Naive thymus-derived CD4-positive, alpha-beta T cell (primary cell): ENCODE data around the gene LCORL. TPM values are rescaled to one million over a fixed set of nuclear protein-coding genes. Genes with fewer than 3 reads are reported as not detected.
"Not testable (repeated sequence)": the region's sequence is repeated elsewhere in the genome, so short reads cannot be mapped to it uniquely, and the experiment has no call there.

Experiments used
- ATAC-seq: fragments of 150-1000 bp; cut with Tn5 transposase; 2 replicates; pipeline ENCODE4 v1.10.0; 2021; ENCODE audit warnings: mild to moderate bottlenecking, moderate library complexity
- CTCF ChIA-PET: fragments of 350-600 bp; sonication (Branson Sonifier 250); formaldehyde crosslinking; loops from one replicate; lab custom pipeline; 2021; ENCODE audit warnings: antibody characterized with exemption; lab: Charles Lee
- POLR2A ChIA-PET: fragments of 350-600 bp; sonication (Branson Sonifier 250); formaldehyde crosslinking; loops from one replicate; lab custom pipeline; 2021; ENCODE audit warnings: antibody characterized with exemption, inconsistent platforms; lab: Charles Lee
- DNase-seq, 9 donors: peaks; one replicate each; pipeline versions ENCODE4 v3.0.0 to v3.0.0-alpha.2; 2020 to 2022; ENCODE audit warnings: mixed read lengths in 1 of 9
- H3K27ac ChIP-seq: one replicate; pipeline ENCODE4 v1.7.0; 2013; ENCODE audit warnings: mild to moderate bottlenecking, low read depth, low read length, moderate library complexity
- H3K27me3 ChIP-seq, 2 donors: one replicate each; pipeline ENCODE4 v1.7.0; 2013; ENCODE audit warnings: low read length in 2 of 2, mild to moderate bottlenecking in 2 of 2, moderate library complexity in 2 of 2; ENCODE audit not compliant: control insufficient read depth in 2 of 2, insufficient read depth in 2 of 2
- H3K36me3 ChIP-seq, 3 experiments: 1 replicate in 2 of 3; 2 replicates in 1 of 3; pipeline ENCODE4 v1.7.0; 2013; ENCODE audit warnings: low read length in 3 of 3, mild to moderate bottlenecking in 3 of 3, moderate library complexity in 1 of 3; ENCODE audit not compliant: insufficient read depth in 3 of 3, control insufficient read depth in 2 of 3
- H3K4me1 ChIP-seq, 2 donors: one replicate each; pipeline ENCODE4 v1.7.0; 2013; ENCODE audit warnings: low read length in 2 of 2, mild to moderate bottlenecking in 2 of 2, moderate library complexity in 1 of 2; ENCODE audit not compliant: control insufficient read depth in 2 of 2, insufficient read depth in 2 of 2
- H3K4me3 ChIP-seq: 2 replicates; pipeline ENCODE4 v1.7.0; 2013; ENCODE audit warnings: mild to moderate bottlenecking, low read length
- H3K9me3 ChIP-seq, 3 experiments: 1 replicate in 2 of 3; 2 replicates in 1 of 3; pipeline ENCODE4 v1.7.0; 2013; ENCODE audit warnings: low read length in 3 of 3; ENCODE audit not compliant: control insufficient read depth in 2 of 3
- H3K27ac Mint-ChIP-seq, 9 donors: one replicate each; pipeline ENCODE4 v1.8.0; 2020 to 2022; ENCODE audit warnings: mixed read lengths in 9 of 9, mild to moderate bottlenecking in 8 of 9, moderate library complexity in 5 of 9, inconsistent platforms in 2 of 9
- H3K27me3 Mint-ChIP-seq, 5 donors: one replicate each; pipeline ENCODE4 v1.8.0; 2021 to 2022; ENCODE audit warnings: mixed read lengths in 5 of 5, mild to moderate bottlenecking in 1 of 5
- H3K36me3 Mint-ChIP-seq, 5 donors: one replicate each; pipeline ENCODE4 v1.8.0; 2020 to 2022; ENCODE audit warnings: mixed read lengths in 5 of 5, mild to moderate bottlenecking in 3 of 5, inconsistent platforms in 1 of 5
- H3K4me1 Mint-ChIP-seq, 7 donors: one replicate each; pipeline ENCODE4 v1.8.0; 2020 to 2022; ENCODE audit warnings: mixed read lengths in 7 of 7, mild to moderate bottlenecking in 3 of 7, inconsistent platforms in 1 of 7
- H3K4me3 Mint-ChIP-seq, 10 donors: one replicate each; pipeline ENCODE4 v1.8.0; 2020 to 2022; ENCODE audit warnings: mild to moderate bottlenecking in 10 of 10, mixed read lengths in 10 of 10, moderate library complexity in 6 of 10, inconsistent platforms in 2 of 10
- H3K9me3 Mint-ChIP-seq, 11 donors: one replicate each; pipeline ENCODE4 v1.8.0; 2020 to 2022; ENCODE audit warnings: mixed read lengths in 11 of 11, mild to moderate bottlenecking in 4 of 11, inconsistent platforms in 1 of 11, moderate library complexity in 1 of 11
- intact Hi-C, 2 donors: fragments of 100-400 bp; cut with micrococcal nuclease; formaldehyde crosslinking; loops; one replicate each; pipeline ENCODE4 v1.15.1; 2023
- polyA plus RNA-seq, 2 donors: library from polyadenylated mRNA; unstranded; fragments of 300-500 nt; fragmentation: Illumina TruSeq; gene quantifications; one replicate each; pipeline ENCODE4 v1.2.3, GENCODE V29; 2021
- total RNA-seq, 6 experiments: library from RNA in 5 of 6; stranded (reverse) in 5 of 6; gene quantifications; 1 replicate in 5 of 6; 2 replicates in 1 of 6; pipeline ENCODE4 v1.2.3 and lab custom pipeline; 2021 to 2026

LCORL gene
- total and polyA plus RNA-seq, 7 experiments from 2014 or later: 4.9 to 15.2 (median 11.9) TPM

DNA sequence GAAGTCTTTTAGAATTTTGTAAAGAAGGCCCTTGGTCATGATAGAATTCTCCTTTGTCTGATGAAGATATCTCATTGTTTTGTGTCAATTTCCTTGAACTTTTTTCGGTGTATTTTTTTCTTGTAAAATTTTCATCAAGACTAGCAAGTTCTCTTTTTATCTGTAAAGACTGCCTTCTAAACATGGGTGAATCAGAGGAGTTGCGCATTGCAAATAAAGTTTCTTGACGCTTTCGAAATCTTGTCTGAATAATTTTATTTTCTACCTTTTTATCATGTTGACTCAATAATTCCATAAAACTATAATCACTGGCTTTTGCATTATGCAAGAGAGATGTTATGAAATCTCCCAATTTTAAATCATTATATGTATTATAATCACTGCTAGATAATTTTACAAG, 144.6 kb downstream of the LCORL start:
- peaks cover 0 to 18% (median 14%) of the 10 kb centered on the region in 5 donors for H3K36me3 Mint-ChIP-seq
- Histone ChIP-seq H3K27me3 (no peaks in the 10 kb centered on the region), H3K4me1 (no peaks in the 10 kb centered on the region), H3K36me3 (no peaks in the 10 kb centered on the region), H3K27ac (no peak overlapping the region), H3K9me3 (no peaks in the 10 kb centered on the region), H3K4me3 (no peak overlapping the region)
- no peak overlapping the region for H3K27ac Mint-ChIP-seq
- no peaks in the 10 kb centered on the region for H3K4me1 Mint-ChIP-seq
- H3K27me3 Mint-ChIP-seq: peaks cover 0 to 4% (median 0%) of the 10 kb centered on the region in 5 donors
- peaks cover 0 to 25% (median 7%) of the 10 kb centered on the region in 11 donors for H3K9me3 Mint-ChIP-seq
- ChIA-PET POLR2A (no interaction called here), CTCF (no interaction called here)
- intact Hi-C loops: no loop called here
- no peak for DNase-seq
- no peak for ATAC-seq
- H3K4me3 Mint-ChIP-seq: no peak overlapping the region

DNA sequence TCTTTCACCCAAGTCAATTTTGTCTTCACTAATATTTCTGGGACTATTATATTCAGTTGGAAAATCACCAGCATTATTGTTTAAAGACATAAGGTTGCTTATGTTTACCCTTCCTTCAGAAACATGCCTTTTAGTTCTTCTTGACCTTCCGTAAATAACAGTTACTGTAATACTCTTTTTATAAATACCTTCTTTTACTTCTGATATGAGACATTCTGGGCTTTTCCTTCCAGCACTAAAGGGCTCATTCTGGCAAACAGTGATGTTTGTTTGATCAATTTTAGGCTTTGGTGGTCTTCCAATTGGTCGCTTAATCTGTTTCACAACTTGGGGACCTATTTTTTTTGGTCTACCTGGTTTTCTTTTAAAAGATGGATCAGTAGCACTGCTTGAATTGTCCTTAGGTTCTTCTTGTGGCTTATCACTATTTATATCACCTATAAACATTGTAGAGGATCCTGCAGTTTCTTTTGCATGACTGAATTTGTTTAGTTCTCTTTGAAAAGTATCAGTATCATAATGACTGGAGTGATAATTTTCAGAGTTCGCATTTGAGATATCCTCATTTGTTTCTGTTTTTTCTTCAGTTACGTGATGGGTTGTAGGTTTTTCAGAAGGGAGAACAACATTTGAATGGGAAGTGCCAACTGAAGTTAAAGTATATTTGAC, 146.0 kb downstream of the LCORL start:
- no peaks in the 10 kb centered on the region for H3K27me3 ChIP-seq
- POLR2A ChIA-PET: no interaction called here
- CTCF ChIA-PET: no interaction called here
- H3K27ac ChIP-seq: no peak overlapping the region
- peak overlapping the region in 1 of 9 donors; percentile 18 for H3K27ac Mint-ChIP-seq
- peaks cover 0 to 4% (median 0%) of the 10 kb centered on the region in 5 donors for H3K27me3 Mint-ChIP-seq
- no peak for ATAC-seq
- peaks cover 0 to 18% (median 14%) of the 10 kb centered on the region in 5 donors for H3K36me3 Mint-ChIP-seq
- intact Hi-C loops: no loop called here
- no peaks in the 10 kb centered on the region for H3K4me1 ChIP-seq
- no peak overlapping the region for H3K4me3 ChIP-seq
- H3K9me3 Mint-ChIP-seq: peaks cover 0 to 25% (median 7%) of the 10 kb centered on the region in 11 donors
- no peaks in the 10 kb centered on the region for H3K9me3 ChIP-seq
- H3K4me1 Mint-ChIP-seq: no peaks in the 10 kb centered on the region
- H3K4me3 Mint-ChIP-seq: no peak overlapping the region
- DNase-seq: no peak
- no peaks in the 10 kb centered on the region for H3K36me3 ChIP-seq

DNA sequence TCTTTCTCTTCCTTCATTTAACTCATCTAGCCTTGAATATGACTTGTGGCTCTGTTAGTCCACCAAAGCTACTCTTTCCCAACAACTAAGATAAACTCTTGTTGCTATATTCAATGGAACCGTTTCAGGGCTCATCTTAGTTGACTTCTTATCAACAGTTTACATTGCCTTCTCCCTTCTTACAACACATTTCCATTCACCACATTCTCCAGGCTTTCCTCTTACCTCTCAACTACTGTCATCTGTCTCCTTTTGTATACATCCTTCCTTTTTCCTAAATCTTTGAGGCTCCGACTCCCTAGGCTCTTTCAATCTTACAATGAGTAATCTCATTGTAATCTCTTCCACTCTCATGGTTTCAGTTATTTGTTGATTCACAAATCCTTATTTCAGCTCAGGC, 152.2 kb downstream of the LCORL start:
- H3K36me3 Mint-ChIP-seq: peaks cover 0 to 25% (median under 1%) of the 10 kb centered on the region in 5 donors
- no peak overlapping the region for H3K4me3 Mint-ChIP-seq
- H3K9me3 ChIP-seq: no peaks in the 10 kb centered on the region
- no peaks in the 10 kb centered on the region for H3K4me1 ChIP-seq
- no peak overlapping the region for H3K27ac ChIP-seq
- no peak overlapping the region for H3K27ac Mint-ChIP-seq
- intact Hi-C loops: no loop called here
- peaks cover 0 to 4% (median 0%) of the 10 kb centered on the region in 11 donors for H3K9me3 Mint-ChIP-seq
- H3K4me3 ChIP-seq: no peak overlapping the region
- no peaks in the 10 kb centered on the region for H3K4me1 Mint-ChIP-seq
- DNase-seq (no peak), ATAC-seq (no peak)
- H3K27me3 Mint-ChIP-seq: no peaks in the 10 kb centered on the region
- H3K36me3 ChIP-seq: no peaks in the 10 kb centered on the region
- CTCF ChIA-PET: no interaction called here
- POLR2A ChIA-PET: no interaction called here
- H3K27me3 ChIP-seq: no peaks in the 10 kb centered on the region

DNA sequence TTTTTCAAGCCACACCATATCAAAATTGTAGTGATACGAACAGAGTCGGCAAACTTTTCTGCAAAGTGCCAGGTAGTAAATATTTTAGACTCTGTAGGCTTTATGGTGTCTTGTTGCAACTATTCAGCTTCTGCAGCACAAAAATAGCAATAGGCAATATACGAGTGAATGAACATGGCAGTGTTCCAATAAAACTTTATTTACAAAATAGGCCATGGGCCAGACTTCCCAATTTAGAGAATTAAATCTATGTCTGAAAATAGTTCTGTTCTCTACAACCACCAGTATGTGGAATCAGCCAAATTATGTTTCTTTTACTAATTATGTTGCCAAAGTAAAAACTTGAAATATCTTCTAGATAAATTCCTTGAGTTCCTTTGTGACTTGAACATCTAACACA, 154.3 kb downstream of the LCORL start:
- intact Hi-C loops: no loop called here
- H3K9me3 Mint-ChIP-seq: peaks cover 1 to 20% (median 8%) of the 10 kb centered on the region in 11 donors
- ChIA-PET CTCF (no interaction called here), POLR2A (no interaction called here)
- no peak for DNase-seq
- no peaks in the 10 kb centered on the region for H3K4me1 Mint-ChIP-seq
- peaks cover 0 to under 1% (median 0%) of the 10 kb centered on the region in 3 experiments for H3K9me3 ChIP-seq
- no peak overlapping the region for H3K27ac Mint-ChIP-seq
- no peak for ATAC-seq
- H3K27me3 ChIP-seq: no peaks in the 10 kb centered on the region
- H3K36me3 ChIP-seq: no peaks in the 10 kb centered on the region
- H3K4me3 Mint-ChIP-seq: no peak overlapping the region
- H3K4me1 ChIP-seq: no peaks in the 10 kb centered on the region
- H3K4me3 ChIP-seq: no peak overlapping the region
- no peak overlapping the region for H3K27ac ChIP-seq
- peaks cover 0 to 36% (median 14%) of the 10 kb centered on the region in 5 donors for H3K36me3 Mint-ChIP-seq
- H3K27me3 Mint-ChIP-seq: no peaks in the 10 kb centered on the region

DNA sequence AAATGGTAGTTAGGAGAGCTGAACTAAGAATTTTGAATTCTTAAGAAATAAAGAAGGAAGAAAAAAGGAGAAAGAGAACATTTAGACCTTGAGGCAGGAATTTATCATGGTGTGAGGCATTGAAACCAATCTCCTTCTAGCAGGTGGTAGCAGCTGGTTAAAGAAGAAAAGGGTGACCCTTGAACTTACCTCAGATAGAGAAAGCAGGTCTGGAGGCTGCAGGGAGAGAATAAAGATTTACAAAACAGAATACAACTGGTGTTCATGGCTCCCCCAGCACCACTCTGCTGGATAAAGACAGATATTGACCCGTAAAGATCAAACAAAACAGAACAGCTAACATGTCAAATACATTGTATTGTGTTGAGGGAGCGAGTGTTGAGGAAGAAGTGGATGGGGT, 154.7 kb downstream of the LCORL start:
- Histone ChIP-seq H3K27ac (no peak overlapping the region), H3K36me3 (no peaks in the 10 kb centered on the region), H3K9me3 (peaks cover 0 to 6% (median 0%) of the 10 kb centered on the region in 3 experiments), H3K27me3 (no peaks in the 10 kb centered on the region), H3K4me3 (no peak overlapping the region), H3K4me1 (no peaks in the 10 kb centered on the region)
- Mint-ChIP-seq H3K27ac (no peak overlapping the region), H3K36me3 (peaks cover 3 to 41% (median 18%) of the 10 kb centered on the region in 5 donors), H3K9me3 (peaks cover 5 to 24% (median 13%) of the 10 kb centered on the region in 11 donors), H3K4me3 (no peak overlapping the region), H3K4me1 (no peaks in the 10 kb centered on the region), H3K27me3 (no peaks in the 10 kb centered on the region)
- POLR2A ChIA-PET: no interaction called here
- CTCF ChIA-PET: no interaction called here
- DNase-seq (no peak), ATAC-seq (no peak)
- intact Hi-C loops: no loop called here

DNA sequence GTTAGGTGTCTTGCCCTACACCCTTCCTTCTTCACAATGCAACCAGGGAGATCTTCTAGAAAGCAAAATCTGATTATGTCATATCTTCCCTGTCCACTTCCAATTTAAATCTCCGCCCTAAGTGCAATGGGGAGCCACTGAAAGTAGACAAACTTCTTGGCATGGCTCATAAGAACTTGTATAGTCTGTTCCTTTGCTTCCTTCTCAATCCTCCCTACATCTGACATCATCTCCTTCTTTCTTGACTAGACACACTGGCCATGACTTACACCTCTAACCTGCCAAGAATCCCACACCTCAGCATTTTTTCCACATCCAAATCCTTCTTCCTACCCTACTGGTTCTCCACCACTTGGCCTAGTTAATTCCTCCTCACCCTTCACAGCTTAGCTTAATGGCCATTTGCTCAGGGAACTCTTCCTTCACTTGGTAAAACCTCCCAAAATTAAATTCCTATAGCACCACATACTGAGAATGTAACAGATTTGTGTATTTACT, 155.6 kb downstream of the LCORL start:
- Histone ChIP-seq H3K4me3 (no peak overlapping the region), H3K9me3 (peaks cover 0 to 8% (median 0%) of the 10 kb centered on the region in 3 experiments), H3K27me3 (no peaks in the 10 kb centered on the region), H3K27ac (no peak overlapping the region), H3K4me1 (no peaks in the 10 kb centered on the region), H3K36me3 (no peaks in the 10 kb centered on the region)
- Mint-ChIP-seq H3K4me1 (no peaks in the 10 kb centered on the region), H3K27ac (no peak overlapping the region), H3K9me3 (peaks cover 8 to 28% (median 13%) of the 10 kb centered on the region in 11 donors), H3K4me3 (no peak overlapping the region), H3K36me3 (peaks cover 5 to 45% (median 21%) of the 10 kb centered on the region in 5 donors), H3K27me3 (no peaks in the 10 kb centered on the region)
- intact Hi-C loops: no loop called here
- DNase-seq: no peak
- no peak for ATAC-seq
- ChIA-PET POLR2A (no interaction called here), CTCF (interaction anchor here (0.7 kb wide), 1 partner anchor 382 kb away, joined by 3 read pairs; no protein-coding TSS in a partner anchor)

DNA sequence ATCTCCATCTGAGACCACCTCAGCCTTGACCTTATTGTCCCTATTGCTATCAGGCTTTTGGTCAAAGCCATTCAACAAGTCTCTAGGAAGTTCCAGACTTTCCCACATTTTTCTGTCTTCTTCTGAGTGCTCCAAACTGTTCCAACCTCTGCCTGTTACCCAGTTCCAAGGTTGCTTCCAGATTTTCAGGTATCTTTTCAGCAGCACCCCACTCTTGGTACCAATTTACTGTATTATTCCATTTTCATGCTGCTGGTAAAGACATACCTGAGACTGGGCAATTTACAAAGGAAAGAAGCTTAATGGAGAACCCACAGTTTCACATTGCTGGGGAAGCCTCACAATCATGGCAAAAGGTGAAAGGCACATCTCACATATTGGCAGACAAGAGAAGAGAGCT, 159.6 kb downstream of the LCORL start:
- CTCF ChIA-PET, H3K27me3 ChIP-seq, H3K4me3 Mint-ChIP-seq, H3K36me3 ChIP-seq, DNase-seq, H3K4me1 Mint-ChIP-seq, ATAC-seq, H3K9me3 ChIP-seq, H3K4me1 ChIP-seq, H3K4me3 ChIP-seq, H3K27ac ChIP-seq, intact Hi-C loops, H3K27me3 Mint-ChIP-seq: not testable (repeated sequence)
- H3K9me3 Mint-ChIP-seq: peaks cover 10 to 55% (median 27%) of the 10 kb centered on the region in 11 donors
- peak overlapping the region in 1 of 9 donors; percentile 52 for H3K27ac Mint-ChIP-seq
- peaks cover 5 to 73% (median 29%) of the 10 kb centered on the region in 5 donors for H3K36me3 Mint-ChIP-seq
- POLR2A ChIA-PET: interaction anchor here (0.6 kb wide), 1 partner anchor 1158 kb away, joined by 4 read pairs; no protein-coding TSS in a partner anchor
